HepG2 (cell line): ENCODE measurements around the gene DSTN. TPM values are rescaled to one million over a fixed set of nuclear protein-coding genes. Genes with fewer than 3 reads are reported as not detected.
A peak's percentile ranks its signal among the peaks of the same experiment; 100 is the strongest.

Source experiments
- ATAC-seq: fragments of 200-7000 bp; cut with Tn5 transposase; 3 replicates; pipeline ENCODE4 v1.9.1; 2020; ENCODE audit warnings: mild to moderate bottlenecking, moderate library complexity
- BruUV-seq: library from RNA; stranded (reverse); fragments of 400-500 nt; replicated peaks from 2 replicates; lab custom pipeline; 2021; lab: Mats Ljungman, UMichigan
- CTCF ChIA-PET: fragments of 300-600 bp; formaldehyde crosslinking; extraction: SDS; loops from one replicate; lab custom pipeline; 2021; ENCODE audit warnings: low total read pairs, inconsistent platforms, low intra/inter-chr PET ratio; lab: Yijun Ruan, JAX
- POLR2A ChIA-PET: fragments of 350-600 bp; sonication (Branson Sonifier 250); formaldehyde crosslinking; loops from one replicate; lab custom pipeline; 2020; ENCODE audit warnings: antibody characterized with exemption, inconsistent platforms; lab: Yijun Ruan, JAX
- DNase-seq: peaks from one replicate; pipeline ENCODE4 v3.0.0-alpha.2; 2015; ENCODE audit warnings: low spot score
- FAIRE-seq: peaks from 3 replicates; lab custom pipeline; 2011; peaks lifted over from hg19 to GRCh38; lab: Jason Lieb, UNC
- H2AFZ ChIP-seq: one replicate; pipeline ENCODE4 v1.6.1; 2011; ENCODE audit warnings: low read length, inconsistent platforms
- H3K27ac ChIP-seq: fragments of 300-600 bp; 3 replicates; pipeline ENCODE4 v1.8.0; 2011; ENCODE audit warnings: mixed run types, mild to moderate bottlenecking, mixed read lengths, low read length, inconsistent platforms; ENCODE audit not compliant: insufficient read depth; ENCODE audit errors: extremely low read length
- H3K27me3 ChIP-seq, 2 experiments: fragments of 200-600 bp in 1 of 2; 2 replicates in 1 of 2; 3 replicates in 1 of 2; pipeline versions ENCODE4 v1.6.0 to v1.8.0; 2011; ENCODE audit warnings: low read length in 2 of 2, mild to moderate bottlenecking in 2 of 2, moderate library complexity in 2 of 2, inconsistent platforms in 1 of 2; ENCODE audit not compliant: insufficient read depth in 2 of 2, control insufficient read depth in 1 of 2
- H3K36me3 ChIP-seq, 2 experiments: fragments of 200-600 bp in 1 of 2; replicated peaks in 1 of 2; 2 replicates in 1 of 2; 3 replicates in 1 of 2; pipeline versions ENCODE4 v1.5.1 to v1.8.0; 2011; ENCODE audit warnings: low read length in 2 of 2, inconsistent platforms in 1 of 2; ENCODE audit not compliant: insufficient read depth in 2 of 2, control insufficient read depth in 1 of 2
- H3K4me1 ChIP-seq: 2 replicates; pipeline ENCODE4 v1.5.1; 2012; ENCODE audit warnings: low read length, inconsistent platforms; ENCODE audit not compliant: insufficient read depth
- H3K4me2 ChIP-seq: 2 replicates; pipeline ENCODE4 v1.6.0; 2011; ENCODE audit warnings: low read depth, low read length, inconsistent platforms
- H3K4me3 ChIP-seq, 3 experiments: fragments of 200-600 bp in 1 of 3; sonication (generic), shearing (Covaris generic) in 1 of 3; replicated peaks in 1 of 3; 2 replicates each; pipeline ENCODE4 v1.5.1; 2011 to 2016; ENCODE audit warnings: low read length in 3 of 3, inconsistent platforms in 2 of 3, low read depth in 2 of 3, mild to moderate bottlenecking in 2 of 3, control low read depth in 1 of 3, mixed read lengths in 1 of 3; ENCODE audit not compliant: insufficient read depth in 1 of 3
- H3K79me2 ChIP-seq: one replicate; pipeline ENCODE4 v1.6.1; 2011; ENCODE audit warnings: low read length, inconsistent platforms; ENCODE audit not compliant: insufficient read depth
- H3K9ac ChIP-seq: 2 replicates; pipeline ENCODE4 v1.6.0; 2011; ENCODE audit warnings: mild to moderate bottlenecking, low read depth, low read length, inconsistent platforms; ENCODE audit not compliant: insufficient read depth
- H3K9me3 ChIP-seq: 2 replicates; pipeline ENCODE4 v1.5.1; 2012; ENCODE audit warnings: mild to moderate bottlenecking, low read length
- H4K20me1 ChIP-seq: 2 replicates; pipeline ENCODE4 v1.6.0; 2011; ENCODE audit warnings: inconsistent platforms, mild to moderate bottlenecking, low read length, moderate library complexity; ENCODE audit not compliant: insufficient read depth
- ARNTL ChIP-seq: sonication (generic); formaldehyde crosslinking; IDR thresholded peaks from 2 replicates; pipeline ENCODE4 v1.4.0; 2020; ENCODE audit warnings: mild to moderate bottlenecking, missing genetic modification reagents
- BRF2 ChIP-seq: sonication (generic); formaldehyde crosslinking; IDR thresholded peaks from 2 replicates; pipeline ENCODE4 v1.8.1; 2022; ENCODE audit warnings: mild to moderate bottlenecking, missing genetic modification reagents
- FOSL2 ChIP-seq: sonication (generic); formaldehyde crosslinking; IDR thresholded peaks from 2 replicates; pipeline ENCODE4 v1.4.0; 2020; ENCODE audit warnings: missing genetic modification reagents
- GATAD2A ChIP-seq: IDR thresholded peaks from 2 replicates; pipeline ENCODE4 v1.6.1; 2016
- GLMP ChIP-seq: sonication (generic); formaldehyde crosslinking; IDR thresholded peaks from 2 replicates; pipeline ENCODE4 v1.9.0; 2021; ENCODE audit warnings: missing genetic modification reagents, mild to moderate bottlenecking, borderline replicate concordance
- MAFF ChIP-seq: IDR thresholded peaks from 2 replicates; pipeline ENCODE4 v1.6.1; 2011; ENCODE audit warnings: low read depth, low read length, improper control_type of control experiment
- MAFK ChIP-seq, 2 experiments: IDR thresholded peaks in 1 of 2; conservative IDR thresholded peaks in 1 of 2; 2 replicates each; pipeline ENCODE4 v1.6.1; 2011; ENCODE audit warnings: improper control_type of control experiment in 2 of 2, low read length in 2 of 2
- NFE2 ChIP-seq: sonication (generic); formaldehyde crosslinking; IDR thresholded peaks from 2 replicates; pipeline ENCODE4 v1.4.0; 2020; ENCODE audit warnings: missing genetic modification reagents
- NFE2L2 ChIP-seq: fragments of 150-350 bp; IDR thresholded peaks from 2 replicates; pipeline ENCODE4 v1.6.1; 2014; ENCODE audit warnings: low read length
- PITX1 ChIP-seq: sonication (generic); formaldehyde crosslinking; IDR thresholded peaks from 2 replicates; pipeline ENCODE4 v1.5.1; 2020; ENCODE audit warnings: mild to moderate bottlenecking, missing genetic modification reagents
- SIX1 ChIP-seq: sonication (generic); formaldehyde crosslinking; IDR thresholded peaks from 2 replicates; pipeline ENCODE4 v1.4.0; 2020; ENCODE audit warnings: missing genetic modification reagents, borderline replicate concordance
- SMARCC2 ChIP-seq: fragments of 450-650 bp; IDR thresholded peaks from 2 replicates; pipeline ENCODE4 v1.6.1; 2017; ENCODE audit warnings: antibody characterized with exemption, mild to moderate bottlenecking
- SYNCRIP ChIP-seq: fragments of 200-400 bp; formaldehyde crosslinking; IDR thresholded peaks from 2 replicates; pipeline ENCODE4 v1.6.1; 2018; ENCODE audit warnings: mild to moderate bottlenecking, low read depth, low read length; ENCODE audit not compliant: insufficient read depth
- TBX3 ChIP-seq: fragments of 450-650 bp; IDR thresholded peaks from 2 replicates; pipeline ENCODE4 v1.6.1; 2017; ENCODE audit warnings: antibody characterized with exemption, mild to moderate bottlenecking, inconsistent platforms, borderline replicate concordance
- ZNF205 ChIP-seq: IDR thresholded peaks from 2 replicates; pipeline ENCODE4 v1.6.1; 2018; ENCODE audit warnings: missing biosample characterization, missing genetic modification reagents
- ZNF343 ChIP-seq: sonication (generic); formaldehyde crosslinking; IDR thresholded peaks from 2 replicates; pipeline ENCODE4 v1.4.0; 2020; ENCODE audit warnings: mild to moderate bottlenecking, missing genetic modification reagents
- ZNF367 ChIP-seq: sonication (generic); formaldehyde crosslinking; IDR thresholded peaks from 2 replicates; pipeline ENCODE4 v1.4.0; 2020; ENCODE audit warnings: missing genetic modification reagents, borderline replicate concordance
- ZNF83 ChIP-seq: sonication (generic); formaldehyde crosslinking; IDR thresholded peaks from 2 replicates; pipeline ENCODE4 v1.4.0; 2020; ENCODE audit warnings: missing genetic modification reagents, mild to moderate bottlenecking, borderline replicate concordance
- WGBS: methylation state at CpG from one replicate; pipeline ENCODE4 v1.1.6; 2017; ENCODE audit warnings: low lambda C conversion rate; 5-methylcytosine and 5-hydroxymethylcytosine counted together
- in situ Hi-C: cut with HindIII; loops from 2 replicates; pipeline ENCODE4 v1.10.0; 2017; ENCODE audit warnings: low pct_unique_long_range_greater_than_20kb; ENCODE audit not compliant: extremely low pct_ligation_motif_present
- intact Hi-C: fragments of 100-400 bp; cut with micrococcal nuclease; formaldehyde crosslinking; loops from one replicate; pipeline ENCODE4 v1.10.0; 2022; ENCODE audit not compliant: unreplicated experiment
- polyA plus RNA-seq, 8 experiments: library from polyadenylated mRNA; depleted of rRNA in 3 of 8; stranded (reverse) in 7 of 8; unstranded in 1 of 8; fragments of >200 nt; fragmentation: Illumina TruSeq in 4 of 8; extraction: Trizol in 4 of 8; gene quantifications; 2 replicates each; pipeline versions ENCODE4 v1.2.1 to v1.2.3, GENCODE V29; 2011 to 2016; ENCODE audit warnings: low read depth in 4 of 8, missing spikeins in 1 of 8, mixed read lengths in 1 of 8; ENCODE audit not compliant: insufficient read depth in 1 of 8
- total RNA-seq, 5 experiments: library from RNA; depleted of rRNA; stranded (reverse); fragments of >200 nt; fragmentation: Illumina TruSeq; extraction: Trizol; gene quantifications; 2 replicates each; pipeline ENCODE4 v1.2.3, GENCODE V29; 2016; ENCODE audit warnings: low read depth in 1 of 5

Gene DSTN
- total and polyA plus RNA-seq, 2 of the 13 experiments (the other 11 are each of a cell fraction or from before 2014, with no cell fraction given): 27.6 to 106 TPM

- Histone ChIP-seq H3K4me1 (peaks cover 36% of the 10 kb centered on the region), H3K4me3 (no peak overlapping the region), H2AFZ (peak overlapping the region; percentile 37), H3K27me3 (no peaks in the 10 kb centered on the region), H3K79me2 (no peaks in the 10 kb centered on the region), H3K27ac (no peak overlapping the region), H3K4me2 (no peak overlapping the region), H3K9me3 (no peaks in the 10 kb centered on the region), H3K36me3 (no peaks in the 10 kb centered on the region), H4K20me1 (no peaks in the 10 kb centered on the region), H3K9ac (no peak overlapping the region)
- in situ Hi-C loops: no loop called here
- no TSS peak for BruUV-seq
- 44% methylated on average over 2 of the region's 2 CpGs for WGBS
- intact Hi-C loops: no loop called here
- FAIRE-seq (no peak), DNase-seq (peak; percentile 65), ATAC-seq (peak; percentile 50)
- POLR2A ChIA-PET: interaction anchor here (1.2 kb wide), 1 partner anchor 11 kb away, joined by 3 read pairs; no protein-coding TSS in a partner anchor
- CTCF ChIA-PET: no interaction called here
- peak; percentile 85 for TF ChIP-seq NFE2L2
- TF ChIP-seq ZNF343 (CRISPR knock-in tag): no peak
- TF ChIP-seq SIX1 (CRISPR knock-in tag): no peak
- no peak for TF ChIP-seq BRF2
- TF ChIP-seq PITX1 (CRISPR knock-in tag): no peak
- no peak for TF ChIP-seq ARNTL (CRISPR knock-in tag)
- no peak for TF ChIP-seq SYNCRIP
- no peak for TF ChIP-seq GATAD2A (CRISPR knock-in tag)
- TF ChIP-seq TBX3: peak; percentile 63; the same call in 1 of the 2 replicates
- TF ChIP-seq MAFF: 0 out of 2 replicates have a peak, but pooled peaks have one; percentile 14
- TF ChIP-seq NFE2: peak; percentile 84; the same call in 1 of the 2 replicates
- TF ChIP-seq GLMP (CRISPR knock-in tag): no peak
- TF ChIP-seq MAFK (conservative IDR thresholded peaks at IDR 0.05 in 1 of 2, IDR thresholded peaks at IDR 0.05 in 1 of 2; ENCODE audit: low read length in 2 of 2): 0 out of 4 replicates have a peak, but pooled peaks have one; percentile 1 to 11
- 0 out of 2 replicates have a peak, but pooled peaks have one; percentile 10 for TF ChIP-seq FOSL2 (CRISPR knock-in tag)
- no peak for TF ChIP-seq SMARCC2
- TF ChIP-seq ZNF367 (CRISPR knock-in tag): no peak
- TF ChIP-seq ZNF205 (CRISPR knock-in tag): no peak
- no peak for TF ChIP-seq ZNF83 (CRISPR knock-in tag)
Measured at GRCh38 chr20:17562804-17563305, 7.0 kb upstream of the DSTN start.
